ENCODE results near the gene NISCH.

Gene NISCH

GRCh38 chr3:52471371-52472238 lies 16.2 kb downstream of the NISCH start:
- no peak for DNase-seq (ENCODE audit: low read depth in 1 of 2, low spot score in 1 of 2)

GRCh38 chr3:52472239-52473000 lies 17.0 kb downstream of the NISCH start:
- DNase-seq (ENCODE audit: low read depth in 1 of 2, low spot score in 1 of 2), result no peak

GRCh38 chr3:52473026-52473425 lies 17.6 kb downstream of the NISCH start:
- no peak for DNase-seq (ENCODE audit: low read depth in 1 of 2, low spot score in 1 of 2)

GRCh38 chr3:52477076-52477795 lies 21.8 kb downstream of the NISCH start:
- DNase-seq (ENCODE audit: low read depth in 1 of 2, low spot score in 1 of 2), result no peak

GRCh38 chr3:52477796-52478095 lies 22.3 kb downstream of the NISCH start:
- DNase-seq (ENCODE audit: low read depth in 1 of 2, low spot score in 1 of 2), result no peak

GRCh38 chr3:52479037-52479876 lies 23.9 kb downstream of the NISCH start:
- no peak for DNase-seq (ENCODE audit: low read depth in 1 of 2, low spot score in 1 of 2)

GRCh38 chr3:52479877-52480575 lies 24.6 kb downstream of the NISCH start:
- DNase-seq (ENCODE audit: low read depth in 1 of 2, low spot score in 1 of 2), result no peak

GRCh38 chr3:52480768-52481715 lies 25.6 kb downstream of the NISCH start:
- DNase-seq (ENCODE audit: low read depth in 1 of 2, low spot score in 1 of 2), result no peak

- DNase-seq (ENCODE audit: low read depth in 1 of 2, low spot score in 1 of 2), result no peak
Measured at GRCh38 chr3:52481819-52482521, 26.6 kb downstream of the NISCH start.

GRCh38 chr3:52483081-52483480 lies 27.7 kb downstream of the NISCH start:
- no peak for DNase-seq (ENCODE audit: low read depth in 1 of 2, low spot score in 1 of 2)

- no peak for DNase-seq (ENCODE audit: low read depth in 1 of 2, low spot score in 1 of 2)
Measured at GRCh38 chr3:52483577-52484381, 28.4 kb downstream of the NISCH start.

- no peak for DNase-seq (ENCODE audit: low read depth in 1 of 2, low spot score in 1 of 2)
Measured at GRCh38 chr3:52484680-52485461, 29.5 kb downstream of the NISCH start.

- DNase-seq (ENCODE audit: low read depth in 1 of 2, low spot score in 1 of 2), result no peak
Measured at GRCh38 chr3:52487050-52487787, 31.8 kb downstream of the NISCH start.

GRCh38 chr3:52487788-52488691 lies 32.6 kb downstream of the NISCH start:
- no peak for DNase-seq (ENCODE audit: low read depth in 1 of 2, low spot score in 1 of 2)

GRCh38 chr3:52488746-52489145 lies 33.3 kb downstream of the NISCH start:
- no peak for DNase-seq (ENCODE audit: low read depth in 1 of 2, low spot score in 1 of 2)

All from activated CD4-positive, alpha-beta T cell treated with anti-CD3 and anti-CD28 coated beads, Interleukin-2, amount 50 U/mL, for 24 hours (primary cell).